Measurements from ENCODE around the gene RIOK2. TPM values are rescaled to one million over a fixed set of nuclear protein-coding genes. Genes with fewer than 3 reads are reported as not detected.
"Not testable (repeated sequence)": the region's sequence is repeated elsewhere in the genome, so short reads cannot be mapped to it uniquely, and the experiment has no call there.

The RIOK2 gene
- total RNA-seq, 3 donors from 2014 or later = 51.4 to 59.1 (median 54.2) TPM

- no peak for ATAC-seq
- H3K4me3 Mint-ChIP-seq = no peak overlapping the region
These were observed 32.6 kb downstream of the RIOK2 start for GRCh38 chr5:97150401-97150800.

GRCh38 chr5:97149709-97150108, 33.3 kb downstream of the RIOK2 start:
- Mint-ChIP-seq H3K27me3 (ENCODE audit: low read depth) (no peaks in the 10 kb centered on the region), H3K4me1 (ENCODE audit: low read depth) (no peaks in the 10 kb centered on the region), H3K9me3 (no peaks in the 10 kb centered on the region), H3K36me3 (ENCODE audit: insufficient read depth) (no peaks in the 10 kb centered on the region), H3K4me3 (no peak overlapping the region)
- DNase-seq (no peak), ATAC-seq (no peak)

More at GRCh38 chr5:97150401-97150800, 32.6 kb downstream of the RIOK2 start:
- Mint-ChIP-seq H3K36me3 (ENCODE audit: insufficient read depth) (no peaks in the 10 kb centered on the region), H3K9me3 (no peaks in the 10 kb centered on the region), H3K27me3 (ENCODE audit: low read depth) (no peaks in the 10 kb centered on the region), H3K4me1 (ENCODE audit: low read depth) (no peaks in the 10 kb centered on the region)
- no peak for DNase-seq

GRCh38 chr5:97148288-97148687, 34.8 kb downstream of the RIOK2 start:
- DNase-seq = no peak
- H3K4me3 Mint-ChIP-seq = no peak overlapping the region
- no peaks in the 10 kb centered on the region for H3K27me3 Mint-ChIP-seq (ENCODE audit: low read depth)
- H3K9me3 Mint-ChIP-seq = no peaks in the 10 kb centered on the region
- no peak for ATAC-seq
- H3K36me3 Mint-ChIP-seq (ENCODE audit: insufficient read depth) = no peaks in the 10 kb centered on the region
- H3K4me1 Mint-ChIP-seq (ENCODE audit: low read depth) = no peaks in the 10 kb centered on the region

- Mint-ChIP-seq H3K9me3 (no peaks in the 10 kb centered on the region), H3K27me3 (ENCODE audit: low read depth) (peaks cover 9% of the 10 kb centered on the region), H3K4me1 (ENCODE audit: low read depth) (no peaks in the 10 kb centered on the region), H3K36me3 (ENCODE audit: insufficient read depth) (no peaks in the 10 kb centered on the region), H3K4me3 (no peak overlapping the region)
- DNase-seq (no peak), ATAC-seq (no peak)
These were observed 39.3 kb downstream of the RIOK2 start for GRCh38 chr5:97143704-97144103.

- peak; percentile 48 to 57 for ATAC-seq
- no peak within 1 kb of the TSS for H3K4me3 Mint-ChIP-seq
These were observed 40.4 kb downstream of the RIOK2 start, which contains the start of gene LIX1 for GRCh38 chr5:97142521-97143254. TSS of gene LIX1 (minus strand) at chr5:97142611. CDS start at chr5:97142576, 35 bp downstream.

GRCh38 chr5:97141539-97141938, 41.5 kb downstream of the RIOK2 start:
- Mint-ChIP-seq H3K27me3 (ENCODE audit: low read depth) (peaks cover 9% of the 10 kb centered on the region), H3K4me1 (ENCODE audit: low read depth) (no peaks in the 10 kb centered on the region), H3K9me3 (no peaks in the 10 kb centered on the region), H3K36me3 (ENCODE audit: insufficient read depth) (no peaks in the 10 kb centered on the region), H3K4me3 (no peak overlapping the region)
- no peak for ATAC-seq
- no peak for DNase-seq

More at GRCh38 chr5:97142521-97143254, 40.4 kb downstream of the RIOK2 start, which contains the start of gene LIX1:
- no peak for DNase-seq
- Mint-ChIP-seq H3K27me3 (ENCODE audit: low read depth) (peaks cover 9% of the 10 kb centered on the region), H3K36me3 (ENCODE audit: insufficient read depth) (no peaks in the 10 kb centered on the region), H3K4me1 (ENCODE audit: low read depth) (no peaks in the 10 kb centered on the region), H3K9me3 (no peaks in the 10 kb centered on the region)

- H3K27me3 Mint-ChIP-seq (ENCODE audit: low read depth) = peaks cover 9% of the 10 kb centered on the region
- H3K36me3 Mint-ChIP-seq (ENCODE audit: insufficient read depth) = no peaks in the 10 kb centered on the region
- ATAC-seq (no peak), DNase-seq (no peak)
- H3K4me3 Mint-ChIP-seq = no peak overlapping the region
- H3K4me1 Mint-ChIP-seq (ENCODE audit: low read depth) = no peaks in the 10 kb centered on the region
- no peaks in the 10 kb centered on the region for H3K9me3 Mint-ChIP-seq
These were observed 42.0 kb downstream of the RIOK2 start for GRCh38 chr5:97141031-97141430.

- not testable (repeated sequence) for H3K9me3 Mint-ChIP-seq; H3K4me1 Mint-ChIP-seq (ENCODE audit: low read depth); DNase-seq; H3K36me3 Mint-ChIP-seq (ENCODE audit: insufficient read depth); H3K4me3 Mint-ChIP-seq; H3K27me3 Mint-ChIP-seq (ENCODE audit: low read depth); ATAC-seq
These were observed 42.8 kb downstream of the RIOK2 start for GRCh38 chr5:97140250-97140649.

GRCh38 chr5:97136475-97136874, 46.6 kb downstream of the RIOK2 start:
- Mint-ChIP-seq H3K36me3 (ENCODE audit: insufficient read depth) (no peaks in the 10 kb centered on the region), H3K27me3 (ENCODE audit: low read depth) (peaks cover 9% of the 10 kb centered on the region), H3K4me1 (ENCODE audit: low read depth) (peaks cover 5% of the 10 kb centered on the region), H3K4me3 (no peak overlapping the region), H3K9me3 (no peaks in the 10 kb centered on the region)
- DNase-seq (no peak), ATAC-seq (no peak)

- no peaks in the 10 kb centered on the region for H3K9me3 Mint-ChIP-seq
- H3K4me3 Mint-ChIP-seq = no peak overlapping the region
- ATAC-seq (peak in 1 of 2 donors; percentile 41), DNase-seq (no peak)
- no peaks in the 10 kb centered on the region for H3K36me3 Mint-ChIP-seq (ENCODE audit: insufficient read depth)
- peaks cover 5% of the 10 kb centered on the region for H3K4me1 Mint-ChIP-seq (ENCODE audit: low read depth)
- H3K27me3 Mint-ChIP-seq (ENCODE audit: low read depth) = peaks cover 6% of the 10 kb centered on the region
These were observed 47.2 kb downstream of the RIOK2 start for GRCh38 chr5:97135868-97136267.

- Mint-ChIP-seq H3K4me3 (no peak overlapping the region), H3K27me3 (ENCODE audit: low read depth) (no peaks in the 10 kb centered on the region), H3K36me3 (ENCODE audit: insufficient read depth) (no peaks in the 10 kb centered on the region), H3K4me1 (ENCODE audit: low read depth) (peaks cover 5% of the 10 kb centered on the region), H3K9me3 (no peaks in the 10 kb centered on the region)
- ATAC-seq = no peak
- no peak for DNase-seq
These were observed 48.4 kb downstream of the RIOK2 start for GRCh38 chr5:97134634-97135033.

GRCh38 chr5:97133101-97133500, 49.9 kb downstream of the RIOK2 start:
- DNase-seq = no peak

GRCh38 chr5:97131921-97132320, 51.1 kb downstream of the RIOK2 start:
- ATAC-seq (no peak), DNase-seq (no peak)
- Mint-ChIP-seq H3K4me1 (ENCODE audit: low read depth) (peaks cover 5% of the 10 kb centered on the region), H3K4me3 (no peak overlapping the region), H3K9me3 (no peaks in the 10 kb centered on the region), H3K36me3 (ENCODE audit: insufficient read depth) (no peaks in the 10 kb centered on the region), H3K27me3 (ENCODE audit: low read depth) (no peaks in the 10 kb centered on the region)

More at GRCh38 chr5:97133101-97133500, 49.9 kb downstream of the RIOK2 start:
- no peaks in the 10 kb centered on the region for H3K36me3 Mint-ChIP-seq (ENCODE audit: insufficient read depth)
- no peaks in the 10 kb centered on the region for H3K9me3 Mint-ChIP-seq
- H3K27me3 Mint-ChIP-seq (ENCODE audit: low read depth) = no peaks in the 10 kb centered on the region
- no peak for ATAC-seq
- peaks cover 5% of the 10 kb centered on the region for H3K4me1 Mint-ChIP-seq (ENCODE audit: low read depth)
- no peak overlapping the region for H3K4me3 Mint-ChIP-seq

- ATAC-seq (no peak), DNase-seq (no peak)
- Mint-ChIP-seq H3K4me3 (no peak overlapping the region), H3K4me1 (ENCODE audit: low read depth) (peaks cover 5% of the 10 kb centered on the region), H3K36me3 (ENCODE audit: insufficient read depth) (no peaks in the 10 kb centered on the region), H3K9me3 (no peaks in the 10 kb centered on the region), H3K27me3 (ENCODE audit: low read depth) (no peaks in the 10 kb centered on the region)
These were observed 51.8 kb downstream of the RIOK2 start for GRCh38 chr5:97131139-97131710.

- no peaks in the 10 kb centered on the region for H3K36me3 Mint-ChIP-seq (ENCODE audit: insufficient read depth)
- DNase-seq (no peak), ATAC-seq (no peak)
- H3K27me3 Mint-ChIP-seq (ENCODE audit: low read depth) = peaks cover 6% of the 10 kb centered on the region
- H3K4me3 Mint-ChIP-seq = no peak overlapping the region
- no peaks in the 10 kb centered on the region for H3K9me3 Mint-ChIP-seq
- H3K4me1 Mint-ChIP-seq (ENCODE audit: low read depth) = no peaks in the 10 kb centered on the region
These were observed 55.3 kb downstream of the RIOK2 start for GRCh38 chr5:97127727-97128126.
